ENCODE measurements around the gene KCNQ5. TPM values are rescaled to one million over a fixed set of nuclear protein-coding genes. Genes with fewer than 3 reads are reported as not detected.

The KCNQ5 gene
- total RNA-seq, 1 experiment from 2014 or later, result 0.07 TPM

- no peak overlapping the region for H3K27ac ChIP-seq (ENCODE audit: insufficient read length, low read depth, low read length)
- Mint-ChIP-seq H3K4me3 (no peak overlapping the region), H3K27ac (no peak overlapping the region)
Observed at GRCh38 chr6:72952808-72953630, 331.2 kb downstream of the KCNQ5 start.

More at GRCh38 chr6:72952808-72953630, 331.2 kb downstream of the KCNQ5 start:
- Histone ChIP-seq H4K8ac (replicated peaks; ENCODE audit: insufficient read length, low read depth, low read length) (no peak overlapping the region), H3K9ac (ENCODE audit: extremely low read depth, insufficient read length, low read length) (no peak overlapping the region), H2BK15ac (ENCODE audit: low read depth, low read length) (no peak overlapping the region), H3K23me2 (ENCODE audit: insufficient read length, low read depth, low read length, poor library complexity, severe bottlenecking) (no peaks in the 10 kb centered on the region), H4K20me1 (ENCODE audit: control insufficient read depth, insufficient read depth, insufficient read length) (no peaks in the 10 kb centered on the region), H2BK20ac (ENCODE audit: low read depth, low read length, poor library complexity, severe bottlenecking) (no peak overlapping the region), H2BK120ac (ENCODE audit: low read depth, low read length, poor library complexity, severe bottlenecking) (no peak overlapping the region), H3K18ac (ENCODE audit: insufficient read length, low read depth, low read length) (no peak overlapping the region), H2BK12ac (ENCODE audit: insufficient read length, low read depth, low read length) (no peak overlapping the region), H3K79me1 (ENCODE audit: insufficient read depth, low read depth, low read length, poor library complexity, severe bottlenecking) (no peaks in the 10 kb centered on the region), H4K91ac (ENCODE audit: insufficient read length, low read depth, low read length) (no peak overlapping the region), H3K9me3 (ENCODE audit: control insufficient read depth, low read depth, low read length) (no peaks in the 10 kb centered on the region), H3T11ph (ENCODE audit: low read length) (no peak overlapping the region), H3K79me2 (ENCODE audit: insufficient read depth, low read length) (no peaks in the 10 kb centered on the region), H2AK5ac (ENCODE audit: insufficient read length, low read length) (no peak overlapping the region), H3K23ac (ENCODE audit: insufficient read length, low read depth, low read length) (no peak overlapping the region), H3K4me1 (ENCODE audit: insufficient read depth, low read length) (peaks cover 2% of the 10 kb centered on the region; the same call in 1 of the 2 replicates), H3K56ac (ENCODE audit: insufficient read length, low read depth, low read length) (no peak overlapping the region), H2BK5ac (ENCODE audit: insufficient read length, low read length) (no peak overlapping the region), H4K5ac (ENCODE audit: insufficient read length, low read depth, low read length) (no peak overlapping the region), H3K4ac (ENCODE audit: low read depth, low read length) (no peak overlapping the region), H3K14ac (ENCODE audit: insufficient read depth, low read length) (no peak overlapping the region), H3K4me2 (ENCODE audit: insufficient read depth, insufficient read length, low read length) (no peak overlapping the region), H2AFZ (ENCODE audit: low read length) (no peak overlapping the region), H3K27me3 (ENCODE audit: insufficient read depth, low read length) (no peaks in the 10 kb centered on the region)
- Mint-ChIP-seq H3K27me3 (ENCODE audit: low read depth) (no peaks in the 10 kb centered on the region), H3K9me3 (no peaks in the 10 kb centered on the region), H3K4me1 (peaks cover 7 to 10% of the 10 kb centered on the region in 2 experiments), H3K36me3 (ENCODE audit: insufficient read depth in 1 of 3, low read depth in 3 of 3) (no peaks in the 10 kb centered on the region)
- DNase-seq, result no peak
- TF ChIP-seq CTCF (conservative IDR thresholded peaks at IDR 0.05), result no peak
- no CpG with 5 or more reads among the region's 2 CpGs for WGBS (ENCODE audit: extremely low coverage, insufficient read length, low lambda C conversion rate)

Measured in H9 (cell line).